Astrocyte (in vitro differentiated cells and primary cell): Measurements from ENCODE around the gene SAMD4B. TPM values are rescaled to one million over a fixed set of nuclear protein-coding genes. Genes with fewer than 3 reads are reported as not detected.

Source experiments
- DNase-seq: peaks from one replicate; pipeline ENCODE4 v3.0.0-alpha.2; 2010; ENCODE audit warnings: low read depth
- FAIRE-seq: peaks from 2 replicates; lab custom pipeline; 2011; peaks lifted over from hg19 to GRCh38; lab: Jason Lieb, UNC
- H2AFZ ChIP-seq: 2 replicates; pipeline ENCODE4 v1.6.0; 2012; ENCODE audit warnings: low read depth, low read length, inconsistent platforms
- H3K27ac ChIP-seq: 2 replicates; pipeline ENCODE4 v1.5.1; 2011; ENCODE audit warnings: low read depth, low read length, inconsistent platforms
- H3K27me3 ChIP-seq: 2 replicates; pipeline ENCODE4 v1.6.0; 2011; ENCODE audit warnings: low read length, inconsistent platforms; ENCODE audit not compliant: insufficient read depth
- H3K36me3 ChIP-seq: 2 replicates; pipeline ENCODE4 v1.5.1; 2011; ENCODE audit warnings: low read length, inconsistent platforms; ENCODE audit not compliant: insufficient read depth
- H3K4me1 ChIP-seq: 2 replicates; pipeline ENCODE4 v1.5.1; 2011; ENCODE audit warnings: low read length, inconsistent platforms; ENCODE audit not compliant: insufficient read depth
- H3K4me2 ChIP-seq: 2 replicates; pipeline ENCODE4 v1.6.0; 2012; ENCODE audit warnings: low read length, inconsistent platforms
- H3K4me3 ChIP-seq: 2 replicates; pipeline ENCODE4 v1.5.1; 2011; ENCODE audit warnings: low read depth, mild to moderate bottlenecking, low read length, inconsistent platforms; ENCODE audit not compliant: insufficient read depth
- H3K79me2 ChIP-seq: 2 replicates; pipeline ENCODE4 v1.6.0; 2012; ENCODE audit warnings: mild to moderate bottlenecking, low read length, inconsistent platforms; ENCODE audit not compliant: insufficient read depth
- H3K9ac ChIP-seq: 2 replicates; pipeline ENCODE4 v1.6.0; 2012; ENCODE audit warnings: mild to moderate bottlenecking, low read length, inconsistent platforms
- H3K9me3 ChIP-seq: 2 replicates; pipeline ENCODE4 v1.5.1; 2012; ENCODE audit warnings: low read depth, mild to moderate bottlenecking, low read length, inconsistent platforms; ENCODE audit not compliant: insufficient read depth
- H4K20me1 ChIP-seq: 2 replicates; pipeline ENCODE4 v1.6.0; 2012; ENCODE audit warnings: low read length, inconsistent platforms; ENCODE audit not compliant: insufficient read depth
- H3K27ac Mint-ChIP-seq: one replicate; pipeline ENCODE4 v1.8.0; 2021; ENCODE audit warnings: mild to moderate bottlenecking, mixed read lengths; ENCODE audit not compliant: unreplicated experiment
- H3K27me3 Mint-ChIP-seq: one replicate; pipeline ENCODE4 v1.8.0; 2021; ENCODE audit warnings: low read depth, mixed read lengths; ENCODE audit not compliant: unreplicated experiment
- H3K36me3 Mint-ChIP-seq: one replicate; pipeline ENCODE4 v1.8.0; 2021; ENCODE audit warnings: low read depth, mixed read lengths; ENCODE audit not compliant: unreplicated experiment
- H3K4me1 Mint-ChIP-seq: one replicate; pipeline ENCODE4 v1.8.0; 2021; ENCODE audit warnings: low read depth, mixed read lengths; ENCODE audit not compliant: unreplicated experiment
- H3K4me3 Mint-ChIP-seq: one replicate; pipeline ENCODE4 v1.8.0; 2021; ENCODE audit warnings: mild to moderate bottlenecking, moderate library complexity, mixed read lengths; ENCODE audit not compliant: unreplicated experiment
- H3K9me3 Mint-ChIP-seq: one replicate; pipeline ENCODE4 v1.8.0; 2021; ENCODE audit warnings: mild to moderate bottlenecking, mixed read lengths; ENCODE audit not compliant: unreplicated experiment
- CTCF ChIP-seq: IDR thresholded peaks from 2 replicates; pipeline ENCODE4 v1.5.1; 2011; ENCODE audit warnings: low read depth, mild to moderate bottlenecking, inconsistent platforms, low read length, moderate library complexity; ENCODE audit not compliant: insufficient read depth
- EZH2 ChIP-seq: IDR thresholded peaks from 2 replicates; pipeline ENCODE4 v1.6.1; 2012; ENCODE audit warnings: mild to moderate bottlenecking, low read length, inconsistent platforms; ENCODE audit not compliant: insufficient read depth
- total RNA-seq: library from RNA; stranded (reverse); gene quantifications from 2 replicates; pipeline ENCODE4 v1.2.1, GENCODE V29; 2021

Gene SAMD4B
- total RNA-seq, 1 donor from 2014 or later = 98.6 TPM

- FAIRE-seq = no peak
Observed at GRCh38 chr19:39341129-39341718, 997 bp upstream of the SAMD4B start.

GRCh38 chr19:39342647-39343305 lies 555 bp downstream of the SAMD4B start:
- Mint-ChIP-seq H3K36me3 (peaks cover 10% of the 10 kb centered on the region), H3K27ac (peak overlapping the region; percentile 67), H3K4me1 (peaks cover 28% of the 10 kb centered on the region), H3K27me3 (no peaks in the 10 kb centered on the region), H3K4me3 (peak overlapping the region; percentile 93), H3K9me3 (no peaks in the 10 kb centered on the region)
- DNase-seq = no peak
- H3K9me3 ChIP-seq = no peaks in the 10 kb centered on the region
- FAIRE-seq = no peak
- TF ChIP-seq CTCF (no peak), EZH2 (no peak)
- peak overlapping the region; percentile 96 for H3K9ac ChIP-seq
- peak overlapping the region; percentile 73 for H3K4me3 ChIP-seq
- H3K27me3 ChIP-seq = no peaks in the 10 kb centered on the region
- peaks cover 56% of the 10 kb centered on the region for H3K79me2 ChIP-seq
- H3K27ac ChIP-seq = peak overlapping the region; percentile 60
- peak overlapping the region; percentile 99 for H3K4me2 ChIP-seq
- no peak overlapping the region for H2AFZ ChIP-seq
- peaks cover 50% of the 10 kb centered on the region for H4K20me1 ChIP-seq
- H3K4me1 ChIP-seq = peaks cover 26% of the 10 kb centered on the region
- H3K36me3 ChIP-seq = no peaks in the 10 kb centered on the region

More at GRCh38 chr19:39341129-39341718, 997 bp upstream of the SAMD4B start:
- TF ChIP-seq CTCF = no peak
- Histone ChIP-seq H4K20me1 (peaks cover 34% of the 10 kb centered on the region), H2AFZ (peak overlapping the region; percentile 99), H3K4me3 (peak overlapping the region; percentile 100), H3K36me3 (no peaks in the 10 kb centered on the region), H3K27me3 (no peaks in the 10 kb centered on the region), H3K4me2 (peak overlapping the region; percentile 99), H3K79me2 (peaks cover 41% of the 10 kb centered on the region), H3K27ac (peak overlapping the region; percentile 82), H3K4me1 (peaks cover 14% of the 10 kb centered on the region), H3K9me3 (no peaks in the 10 kb centered on the region), H3K9ac (peak overlapping the region; percentile 96)
- Mint-ChIP-seq H3K27me3 (peaks cover 3% of the 10 kb centered on the region), H3K9me3 (no peaks in the 10 kb centered on the region), H3K36me3 (peaks cover 10% of the 10 kb centered on the region), H3K4me3 (peak overlapping the region; percentile 91), H3K4me1 (peaks cover 20% of the 10 kb centered on the region), H3K27ac (peak overlapping the region; percentile 59)
- no peak for DNase-seq

- Histone ChIP-seq H3K36me3 (peaks cover 8% of the 10 kb centered on the region), H4K20me1 (peaks cover 78% of the 10 kb centered on the region), H3K9me3 (no peaks in the 10 kb centered on the region), H3K79me2 (peaks cover 81% of the 10 kb centered on the region), H3K9ac (no peak overlapping the region), H3K4me3 (no peak overlapping the region), H3K27me3 (no peaks in the 10 kb centered on the region), H2AFZ (no peak overlapping the region), H3K4me2 (no peak overlapping the region), H3K4me1 (peaks cover 25% of the 10 kb centered on the region), H3K27ac (no peak overlapping the region)
- Mint-ChIP-seq H3K4me3 (no peak overlapping the region), H3K27me3 (no peaks in the 10 kb centered on the region), H3K4me1 (peaks cover 29% of the 10 kb centered on the region), H3K9me3 (no peaks in the 10 kb centered on the region), H3K36me3 (peaks cover 12% of the 10 kb centered on the region), H3K27ac (no peak overlapping the region)
- TF ChIP-seq CTCF (no peak), EZH2 (no peak)
- FAIRE-seq = no peak
- no peak for DNase-seq
Observed at GRCh38 chr19:39345956-39346355, 3.7 kb downstream of the SAMD4B start.
